ENCODE results near the gene TLE1. TPM values are rescaled to one million over a fixed set of nuclear protein-coding genes. Genes with fewer than 3 reads are reported as not detected.

TLE1 gene
- total RNA-seq, 1 donor, result 39.3 TPM

DNA sequence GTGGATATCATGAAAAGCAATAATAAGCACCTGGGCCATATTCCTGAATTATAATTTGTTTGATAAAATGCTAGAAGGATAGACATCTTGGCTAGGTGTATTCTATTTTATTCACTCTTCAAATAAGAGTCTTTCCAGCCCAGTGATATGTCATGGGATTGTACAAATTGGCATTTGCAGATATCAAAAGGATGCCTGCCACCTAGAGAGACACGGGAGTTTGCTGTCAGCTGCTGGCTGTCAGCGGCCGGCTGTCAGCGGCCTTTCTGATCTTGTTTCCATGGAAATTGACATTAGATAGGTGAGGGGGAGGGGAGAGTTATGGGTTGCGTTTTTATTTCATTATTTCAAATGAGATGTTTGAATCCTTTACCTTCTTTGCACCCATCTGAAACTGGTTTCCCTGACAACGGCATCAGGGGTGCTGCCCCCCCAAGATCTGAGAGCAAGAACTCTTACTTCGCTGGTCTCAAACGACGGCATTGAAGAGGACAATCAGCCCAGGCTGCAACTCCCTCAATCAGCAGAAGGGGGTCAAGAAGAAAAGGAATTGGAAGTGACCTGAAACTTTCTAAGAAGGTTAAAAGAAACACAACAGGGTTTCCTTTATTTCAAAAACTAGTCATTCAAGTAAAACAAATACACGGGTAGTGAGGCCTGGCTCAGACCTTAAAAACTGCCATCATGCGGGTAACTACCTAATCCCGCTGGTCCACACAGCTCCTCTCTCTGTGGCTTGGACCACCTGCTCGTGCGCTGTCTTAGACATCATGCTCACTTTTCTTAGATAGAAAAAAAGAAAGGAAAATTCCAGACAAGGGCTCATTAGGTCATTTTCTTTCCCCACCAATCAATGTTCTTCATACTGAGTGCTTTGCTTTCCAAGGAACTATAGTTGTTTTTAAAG is 115.7 kb downstream of the TLE1 start:
- no peak overlapping the region for H3K4me3 ChIP-seq (ENCODE audit: low read depth, low read length)
- DNase-seq (ENCODE audit: low read depth), result no peak
- TF ChIP-seq, protein P1, sequence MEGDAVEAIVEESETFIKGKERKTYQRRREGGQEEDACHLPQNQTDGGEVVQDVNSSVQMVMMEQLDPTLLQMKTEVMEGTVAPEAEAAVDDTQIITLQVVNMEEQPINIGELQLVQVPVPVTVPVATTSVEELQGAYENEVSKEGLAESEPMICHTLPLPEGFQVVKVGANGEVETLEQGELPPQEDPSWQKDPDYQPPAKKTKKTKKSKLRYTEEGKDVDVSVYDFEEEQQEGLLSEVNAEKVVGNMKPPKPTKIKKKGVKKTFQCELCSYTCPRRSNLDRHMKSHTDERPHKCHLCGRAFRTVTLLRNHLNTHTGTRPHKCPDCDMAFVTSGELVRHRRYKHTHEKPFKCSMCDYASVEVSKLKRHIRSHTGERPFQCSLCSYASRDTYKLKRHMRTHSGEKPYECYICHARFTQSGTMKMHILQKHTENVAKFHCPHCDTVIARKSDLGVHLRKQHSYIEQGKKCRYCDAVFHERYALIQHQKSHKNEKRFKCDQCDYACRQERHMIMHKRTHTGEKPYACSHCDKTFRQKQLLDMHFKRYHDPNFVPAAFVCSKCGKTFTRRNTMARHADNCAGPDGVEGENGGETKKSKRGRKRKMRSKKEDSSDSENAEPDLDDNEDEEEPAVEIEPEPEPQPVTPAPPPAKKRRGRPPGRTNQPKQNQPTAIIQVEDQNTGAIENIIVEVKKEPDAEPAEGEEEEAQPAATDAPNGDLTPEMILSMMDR (IDR thresholded peaks at IDR 0.05; ENCODE audit: insufficient read depth, low read depth, low read length), result no peak

GRCh38 chr9:81570083-81570482 is 119.3 kb downstream of the TLE1 start:
- TF ChIP-seq, protein P1 (IDR thresholded peaks at IDR 0.05; ENCODE audit: insufficient read depth, low read depth, low read length), result no peak
- H3K4me3 ChIP-seq (ENCODE audit: low read depth, low read length), result no peak overlapping the region
- no peak for DNase-seq (ENCODE audit: low read depth)

DNA sequence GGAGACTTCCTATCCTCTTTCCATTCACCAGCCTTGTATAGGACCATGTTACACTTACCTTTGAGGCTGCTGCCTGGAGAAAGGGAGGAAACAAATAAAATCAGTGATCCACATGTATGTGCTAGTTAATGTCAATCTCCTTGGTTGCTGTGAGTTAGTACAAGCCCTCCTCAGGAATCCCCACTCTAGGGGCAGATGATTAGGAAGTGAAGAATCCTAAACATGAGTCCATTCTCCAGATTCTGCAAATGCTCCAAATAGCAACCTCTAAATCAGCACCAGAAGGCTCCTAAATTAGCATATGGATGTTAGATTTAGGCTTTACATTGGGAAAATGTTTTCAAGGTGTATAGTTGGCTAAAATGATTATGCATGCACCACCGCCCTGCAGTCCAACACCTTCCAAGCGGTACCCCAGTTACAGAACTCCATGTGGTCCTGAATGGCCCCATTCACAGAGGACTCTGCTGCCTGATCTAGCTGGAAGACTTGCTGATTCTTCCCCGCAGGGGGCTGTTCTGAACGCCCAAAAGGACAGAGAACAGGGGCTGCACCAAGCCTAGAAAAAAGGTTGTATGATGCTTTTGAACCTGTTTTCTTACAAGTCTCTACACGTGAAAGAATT is 123.2 kb downstream of the TLE1 start:
- no peak overlapping the region for H3K4me3 ChIP-seq (ENCODE audit: low read depth, low read length)
- DNase-seq (ENCODE audit: low read depth), result no peak
- TF ChIP-seq, protein P1 (IDR thresholded peaks at IDR 0.05; ENCODE audit: insufficient read depth, low read depth, low read length), result no peak

- TF ChIP-seq, protein P1 (IDR thresholded peaks at IDR 0.05; ENCODE audit: insufficient read depth, low read depth, low read length), result no peak
- H3K4me3 ChIP-seq (ENCODE audit: low read depth, low read length), result no peak overlapping the region
- no peak for DNase-seq (ENCODE audit: low read depth)
Observed at GRCh38 chr9:81565609-81566008, 123.7 kb downstream of the TLE1 start.

DNA sequence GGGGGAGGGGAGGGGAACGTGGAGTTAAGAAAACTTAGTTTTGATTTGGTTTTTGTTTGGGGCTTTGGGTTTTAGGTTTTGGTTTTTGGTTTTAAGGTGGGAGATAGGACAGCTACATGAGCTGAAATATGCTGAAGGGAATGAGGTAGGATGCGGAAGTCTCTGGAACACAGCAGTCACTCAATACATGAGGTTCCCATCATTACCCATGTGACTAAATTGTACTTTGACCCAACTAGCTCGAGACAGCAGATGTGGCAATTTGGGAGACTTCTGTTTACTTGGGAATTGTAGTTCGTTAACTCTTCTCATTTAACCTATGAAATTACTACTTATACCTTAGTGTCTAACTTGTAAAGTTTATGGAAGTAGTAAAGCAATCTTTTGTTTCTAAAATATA is 124.2 kb downstream of the TLE1 start:
- TF ChIP-seq, protein P1 (IDR thresholded peaks at IDR 0.05; ENCODE audit: insufficient read depth, low read depth, low read length), result no peak
- no peak overlapping the region for H3K4me3 ChIP-seq (ENCODE audit: low read depth, low read length)
- DNase-seq (ENCODE audit: low read depth), result no peak

GRCh38 chr9:81564632-81565031 is 124.7 kb downstream of the TLE1 start:
- TF ChIP-seq, protein P1 (IDR thresholded peaks at IDR 0.05; ENCODE audit: insufficient read depth, low read depth, low read length), result no peak
- H3K4me3 ChIP-seq (ENCODE audit: low read depth, low read length), result no peak overlapping the region
- DNase-seq (ENCODE audit: low read depth), result no peak

Data from fibroblast of villous mesenchyme (primary cell).